Loucy (cell line): ENCODE data around the gene SPPL3.

Source experiments
- CTCF ChIP-seq: fragments of 200-600 bp; sonication (generic); conservative IDR thresholded peaks from 2 replicates; pipeline ENCODE4 v1.5.1; 2014; ENCODE audit warnings: mild to moderate bottlenecking, antibody characterized with exemption, low read length
- EZH2phosphoT487 ChIP-seq: fragments of 200-600 bp; IDR thresholded peaks from 2 replicates; pipeline ENCODE4 v1.6.1; 2018; ENCODE audit warnings: antibody characterized with exemption, mild to moderate bottlenecking, moderate library complexity, borderline replicate concordance

GRCh38 chr12:120759591-120760348 lies 144.4 kb downstream of the SPPL3 start:
- TF ChIP-seq CTCF: no peak
- no peak for TF ChIP-seq EZH2phosphoT487
